ENCODE results near the gene CS.
"Not testable (repeated sequence)": the region's sequence is repeated elsewhere in the genome, so short reads cannot be mapped to it uniquely, and the experiment has no call there.

Gene CS

DNA sequence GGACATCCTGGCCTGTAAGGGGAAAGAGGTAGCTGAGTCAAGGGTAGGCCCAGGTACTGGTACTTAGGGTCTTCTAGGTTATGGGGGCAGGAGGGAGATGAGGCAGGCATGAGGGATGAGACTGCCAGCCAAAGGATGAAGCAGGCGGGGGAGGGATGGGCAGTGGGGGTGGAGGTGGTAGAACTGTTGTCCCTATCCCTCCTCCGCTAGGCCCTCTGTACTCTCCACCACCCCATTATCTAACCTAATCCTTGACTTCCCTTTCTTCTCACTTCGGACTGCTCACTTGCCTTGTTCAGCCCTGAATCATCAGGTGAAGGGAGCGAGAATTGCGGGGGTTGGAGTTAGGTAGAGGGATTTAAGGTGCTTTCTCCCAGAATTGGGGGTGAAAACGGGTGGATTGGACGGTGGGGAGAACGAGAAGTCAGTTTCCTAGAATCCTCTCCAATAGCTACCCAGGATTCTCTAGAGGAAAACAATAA, 33.1 kb upstream of the CS start:
- Mint-ChIP-seq H3K4me3 (peak overlapping the region; percentile 96), H3K36me3 (peaks cover 3 to 9% of the 10 kb centered on the region in 2 donors), H3K27me3 (no peaks in the 10 kb centered on the region), H3K9me3 (no peaks in the 10 kb centered on the region), H3K4me1 (peaks cover 22 to 49% of the 10 kb centered on the region in 2 donors), H3K27ac (peak overlapping the region; percentile 100)
- ATAC-seq (replicated peaks), result peak; percentile 22 to 26
- no peak for DNase-seq

DNA sequence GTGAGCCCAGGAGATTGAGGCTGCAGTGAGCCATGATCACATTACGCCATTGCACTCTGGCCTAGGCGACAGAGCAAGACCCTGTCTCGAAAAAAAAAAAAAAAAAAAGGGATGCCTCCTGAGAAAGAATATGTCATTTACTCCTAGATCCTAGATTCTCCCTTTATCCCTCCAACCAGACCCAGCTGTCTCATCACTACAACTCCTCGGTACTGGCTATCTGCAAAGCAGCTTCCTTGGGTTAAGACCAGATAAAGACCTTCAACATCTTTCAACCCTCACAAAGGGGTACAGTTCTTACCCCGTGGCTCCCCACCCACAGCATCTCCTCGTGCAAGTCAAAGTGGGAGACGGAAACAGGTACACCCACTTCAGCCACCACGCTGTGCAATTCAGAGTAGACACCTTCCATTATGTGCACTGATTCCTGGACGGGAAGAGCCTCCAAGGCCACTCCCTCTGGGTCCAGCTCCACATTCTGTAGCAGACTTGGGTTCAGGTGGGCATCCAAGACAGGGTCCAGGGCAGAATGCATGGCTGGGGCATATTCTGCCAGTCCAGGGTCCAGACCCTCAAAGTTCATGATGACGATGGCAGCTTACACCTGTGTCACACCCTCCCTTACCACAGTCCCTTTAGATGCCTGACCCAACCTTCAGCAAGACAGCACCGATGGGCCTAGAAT, 32.5 kb upstream of the CS start:
- DNase-seq (no peak), ATAC-seq (replicated peaks) (no peak)
- Mint-ChIP-seq H3K27ac (peak overlapping the region; percentile 100), H3K9me3 (no peaks in the 10 kb centered on the region), H3K4me1 (peaks cover 18 to 43% of the 10 kb centered on the region in 2 donors), H3K27me3 (no peaks in the 10 kb centered on the region), H3K36me3 (peaks cover 8 to 12% of the 10 kb centered on the region in 2 donors), H3K4me3 (peak overlapping the region; percentile 96)

DNA sequence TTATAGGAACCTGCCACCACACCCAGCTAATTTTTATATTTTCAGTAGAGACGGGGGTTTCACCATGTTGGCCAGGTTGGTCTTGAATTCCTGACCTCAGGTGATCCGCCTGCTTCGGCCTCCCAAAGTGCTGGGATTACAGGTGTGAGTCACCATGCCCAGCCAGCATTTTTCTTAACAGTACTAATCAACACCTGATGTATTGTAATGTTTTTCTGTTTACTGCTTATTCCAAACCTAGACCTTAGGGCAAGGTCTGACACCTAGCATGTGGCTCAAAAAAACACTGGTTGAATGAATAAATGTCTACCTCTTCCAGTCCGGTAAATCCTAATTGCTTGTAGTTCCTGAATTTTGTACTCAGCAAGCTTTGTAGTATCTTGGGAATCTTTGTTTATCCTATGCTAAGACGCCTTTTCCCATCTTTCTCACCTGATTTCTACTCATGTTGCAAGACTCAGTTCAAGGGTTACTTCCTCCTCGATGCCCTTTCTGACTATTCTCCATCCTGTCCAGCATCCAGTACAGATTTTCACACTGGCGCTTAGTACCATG, 30.9 kb upstream of the CS start:
- Mint-ChIP-seq H3K4me3 (no peak overlapping the region), H3K4me1 (peaks cover 17 to 36% of the 10 kb centered on the region in 2 donors), H3K9me3 (no peaks in the 10 kb centered on the region), H3K27ac (no peak overlapping the region), H3K27me3 (no peaks in the 10 kb centered on the region), H3K36me3 (peaks cover 20 to 25% of the 10 kb centered on the region in 2 donors)
- ATAC-seq (replicated peaks), result no peak
- no peak for DNase-seq

DNA sequence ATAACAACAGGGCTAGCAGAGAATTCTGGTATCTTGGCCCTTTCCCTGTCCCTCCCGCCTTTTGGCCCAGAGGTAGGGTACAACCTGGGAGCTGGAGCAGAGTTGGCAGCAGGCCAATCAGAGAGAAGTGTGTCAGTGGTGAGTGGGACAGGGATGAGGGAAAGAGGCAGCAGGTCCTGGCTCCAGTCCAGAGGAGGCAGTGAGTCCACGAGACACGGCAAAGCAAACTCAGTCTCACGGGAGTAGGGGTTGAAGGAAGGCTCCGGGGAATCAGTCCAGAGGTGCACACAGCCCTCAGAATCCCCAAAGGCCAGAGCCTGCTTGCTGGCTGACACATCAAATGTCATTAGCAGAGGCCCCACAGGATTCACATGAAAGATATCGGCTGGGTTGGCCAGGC, 26.4 kb upstream of the CS start:
- H3K9me3 Mint-ChIP-seq, result no peaks in the 10 kb centered on the region
- H3K27ac Mint-ChIP-seq, result peak overlapping the region; percentile 81
- H3K4me1 Mint-ChIP-seq, result peaks cover 10 to 12% of the 10 kb centered on the region in 2 donors
- ATAC-seq (replicated peaks) (peak; percentile 7 to 25), DNase-seq (no peak)
- no peaks in the 10 kb centered on the region for H3K27me3 Mint-ChIP-seq
- peaks cover 41 to 47% of the 10 kb centered on the region in 2 donors for H3K36me3 Mint-ChIP-seq
- no peak overlapping the region for H3K4me3 Mint-ChIP-seq

DNA sequence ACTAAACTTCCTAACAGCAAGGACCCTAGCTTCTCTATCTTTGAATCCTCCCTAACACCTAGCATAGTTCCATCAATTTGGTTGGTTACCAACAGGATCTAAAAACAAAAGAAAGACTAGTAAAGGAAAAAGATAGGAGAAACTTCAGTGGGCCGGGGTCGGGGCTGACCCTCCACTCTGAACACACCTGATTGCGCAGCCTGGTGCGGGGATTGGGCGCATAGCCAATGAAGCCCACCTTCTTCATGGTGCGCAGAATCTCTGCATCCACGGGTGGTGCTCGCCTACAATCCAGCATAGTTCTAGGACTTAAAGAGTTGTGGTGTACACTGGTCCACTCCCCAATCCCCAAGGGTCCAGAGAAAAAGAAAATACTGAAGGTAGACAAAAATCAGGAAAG, 26.0 kb upstream of the CS start:
- Mint-ChIP-seq H3K4me3 (no peak overlapping the region), H3K36me3 (peaks cover 38 to 44% of the 10 kb centered on the region in 2 donors), H3K27ac (peak overlapping the region; percentile 81), H3K4me1 (peaks cover 7 to 8% of the 10 kb centered on the region in 2 donors), H3K9me3 (no peaks in the 10 kb centered on the region), H3K27me3 (no peaks in the 10 kb centered on the region)
- no peak for ATAC-seq (replicated peaks)
- no peak for DNase-seq

DNA sequence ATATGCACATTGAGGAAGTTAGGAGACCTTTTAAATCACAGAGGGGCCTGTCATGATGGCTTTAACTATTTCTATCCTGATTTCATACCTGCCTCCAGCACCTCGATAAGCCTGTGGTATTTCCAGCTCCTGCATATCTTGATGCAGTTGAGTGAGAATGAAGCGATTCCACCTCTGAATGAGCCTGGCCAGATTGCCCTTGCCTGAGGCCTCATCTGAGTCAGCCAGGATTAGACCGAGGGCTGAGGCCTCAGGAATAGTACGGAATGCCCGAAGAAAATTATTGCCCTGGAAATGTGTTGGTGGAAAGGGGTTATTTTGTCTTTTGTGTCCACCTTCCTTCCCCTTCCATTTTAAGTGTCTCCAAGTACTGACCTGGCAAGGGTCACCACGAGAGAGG, 24.1 kb upstream of the CS start:
- no peak overlapping the region for H3K4me3 Mint-ChIP-seq
- no peaks in the 10 kb centered on the region for H3K9me3 Mint-ChIP-seq
- no peak for DNase-seq
- no peak overlapping the region for H3K27ac Mint-ChIP-seq
- H3K36me3 Mint-ChIP-seq, result peaks cover 43 to 51% of the 10 kb centered on the region in 2 donors
- H3K27me3 Mint-ChIP-seq, result no peaks in the 10 kb centered on the region
- ATAC-seq (replicated peaks), result no peak
- peaks cover 5 to 6% of the 10 kb centered on the region in 2 donors for H3K4me1 Mint-ChIP-seq

DNA sequence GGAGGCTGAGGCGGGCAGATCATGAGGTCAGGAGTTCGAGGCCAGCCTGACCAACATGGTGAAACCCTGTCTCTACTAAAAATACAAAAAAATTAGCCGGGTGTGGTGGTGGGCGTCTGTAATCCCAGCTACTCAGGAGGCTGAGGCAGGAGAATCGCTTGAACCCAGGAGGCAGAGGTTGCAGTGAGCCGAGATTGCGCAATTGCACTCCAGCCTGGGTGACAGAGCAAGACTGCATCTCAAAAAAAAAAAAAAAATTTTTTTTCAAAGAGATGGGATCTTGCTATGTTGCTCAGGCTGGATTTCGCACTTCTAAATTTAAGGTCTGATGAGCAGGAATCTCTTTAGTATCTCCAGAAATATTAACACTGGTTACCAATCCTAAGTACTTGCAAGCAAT, 21.5 kb upstream of the CS start:
- not testable (repeated sequence) for DNase-seq; H3K4me1 Mint-ChIP-seq; H3K27me3 Mint-ChIP-seq; H3K27ac Mint-ChIP-seq; ATAC-seq (replicated peaks); H3K4me3 Mint-ChIP-seq; H3K9me3 Mint-ChIP-seq
- H3K36me3 Mint-ChIP-seq, result peaks cover 35 to 40% of the 10 kb centered on the region in 2 donors

DNA sequence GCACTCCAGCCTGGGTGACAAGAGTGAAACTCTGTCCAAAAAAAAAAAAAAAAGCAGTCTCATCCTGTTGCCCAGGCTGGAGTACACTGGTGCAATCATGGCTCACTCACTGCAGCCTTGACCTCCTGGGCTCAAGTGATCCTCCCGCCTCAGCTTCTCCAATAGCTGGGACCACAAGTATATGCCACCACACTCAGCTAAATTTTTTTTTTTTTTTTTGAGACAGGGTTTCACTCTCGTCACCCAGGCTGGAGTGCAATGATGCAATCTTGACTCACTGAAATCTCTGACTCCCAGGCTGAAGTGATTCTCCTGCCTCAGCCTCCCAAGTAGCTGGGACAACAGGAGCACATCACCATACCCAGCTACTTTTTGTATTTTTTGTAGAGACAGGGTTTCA, 20.9 kb upstream of the CS start:
- DNase-seq (no peak), ATAC-seq (replicated peaks) (no peak)
- Mint-ChIP-seq H3K9me3 (no peaks in the 10 kb centered on the region), H3K27ac (no peak overlapping the region), H3K27me3 (no peaks in the 10 kb centered on the region), H3K4me1 (peaks cover 3 to 4% of the 10 kb centered on the region in 2 donors), H3K4me3 (no peak overlapping the region), H3K36me3 (peaks cover 31 to 35% of the 10 kb centered on the region in 2 donors)

DNA sequence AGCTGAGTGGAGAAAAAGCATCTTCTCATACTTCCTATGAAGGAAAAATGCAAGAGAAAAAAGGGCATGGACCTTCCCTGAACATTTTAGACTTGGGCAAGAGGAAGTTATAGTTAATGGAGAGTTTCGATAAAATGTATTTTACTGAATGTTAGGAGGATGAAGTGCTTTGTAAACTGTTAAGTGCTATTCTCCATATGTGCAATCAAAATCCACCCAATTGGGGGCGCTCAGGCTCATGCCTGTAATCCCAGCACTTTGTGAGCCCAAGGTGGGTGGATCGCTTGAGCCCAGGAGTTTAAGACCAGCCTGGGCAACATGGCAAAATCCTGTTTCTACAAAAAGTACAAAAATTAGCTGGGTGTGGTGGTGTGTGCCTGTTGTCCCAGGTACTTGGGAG, 17.5 kb upstream of the CS start:
- Mint-ChIP-seq H3K4me3 (no peak overlapping the region), H3K9me3 (no peaks in the 10 kb centered on the region), H3K27ac (no peak overlapping the region), H3K4me1 (peaks cover 6 to 25% of the 10 kb centered on the region in 2 donors), H3K27me3 (no peaks in the 10 kb centered on the region), H3K36me3 (peaks cover 15 to 16% of the 10 kb centered on the region in 2 donors)
- DNase-seq, result no peak
- ATAC-seq (replicated peaks), result no peak

DNA sequence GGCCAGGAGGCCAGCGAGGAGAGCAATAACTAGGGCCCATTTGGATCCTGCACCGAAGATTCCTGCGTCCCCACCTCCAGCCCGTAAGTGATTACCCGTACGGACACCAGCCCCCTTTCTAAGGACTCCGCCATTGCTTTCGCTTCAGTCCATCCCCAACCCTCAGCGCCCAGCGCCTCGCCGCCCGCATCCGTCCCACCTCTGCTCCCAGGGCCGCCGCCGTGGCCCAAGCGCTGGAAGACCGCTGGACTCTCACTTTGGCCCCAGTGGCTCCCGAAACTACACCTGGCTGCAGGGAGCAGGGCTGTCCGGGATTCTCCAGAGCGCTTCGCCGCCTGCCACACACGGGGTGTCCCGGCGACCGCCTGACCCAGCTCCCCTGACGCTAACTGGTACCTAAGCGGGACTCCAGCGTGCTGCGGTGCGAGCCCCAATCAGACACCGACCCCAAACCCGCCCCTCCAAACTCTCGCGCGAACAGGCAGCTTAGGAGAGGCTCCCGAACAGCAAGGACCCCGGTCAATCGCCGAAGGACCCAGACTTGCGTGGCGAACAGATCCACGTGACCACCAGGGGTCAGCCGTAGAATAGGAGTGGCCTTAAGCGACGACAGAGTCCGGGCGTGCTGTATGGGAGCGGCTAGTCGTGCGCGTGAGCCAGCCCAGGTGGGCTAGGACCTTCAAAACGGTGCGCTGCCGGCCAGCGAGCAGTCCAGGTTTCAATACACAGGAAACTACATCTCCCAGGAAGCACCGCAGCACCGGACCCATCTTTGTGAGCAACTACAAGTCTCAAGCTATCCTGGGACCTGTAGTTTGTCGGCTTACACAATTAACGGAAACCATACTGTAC, 15.7 kb upstream of the CS start, which contains the start of gene CNPY2:
Gene CNPY2 (minus strand): TSS at position 367 of the 852 bp plus-strand sequence. CDS start 771 bp downstream, outside the sequence.
- ATAC-seq (replicated peaks) (peak; percentile 91 to 92), DNase-seq (peak; percentile 96)
- peak within 1 kb of the TSS; percentile 99 to 100 for H3K4me3 Mint-ChIP-seq
- H3K27ac Mint-ChIP-seq, result peak within 1 kb of the TSS; percentile 100
- H3K27me3 Mint-ChIP-seq, result no peaks in the 10 kb centered on the region
- peaks cover 6 to 25% of the 10 kb centered on the region in 2 donors for H3K4me1 Mint-ChIP-seq
- no peaks in the 10 kb centered on the region for H3K9me3 Mint-ChIP-seq
- peaks cover 20 to 22% of the 10 kb centered on the region in 2 donors for H3K36me3 Mint-ChIP-seq

DNA sequence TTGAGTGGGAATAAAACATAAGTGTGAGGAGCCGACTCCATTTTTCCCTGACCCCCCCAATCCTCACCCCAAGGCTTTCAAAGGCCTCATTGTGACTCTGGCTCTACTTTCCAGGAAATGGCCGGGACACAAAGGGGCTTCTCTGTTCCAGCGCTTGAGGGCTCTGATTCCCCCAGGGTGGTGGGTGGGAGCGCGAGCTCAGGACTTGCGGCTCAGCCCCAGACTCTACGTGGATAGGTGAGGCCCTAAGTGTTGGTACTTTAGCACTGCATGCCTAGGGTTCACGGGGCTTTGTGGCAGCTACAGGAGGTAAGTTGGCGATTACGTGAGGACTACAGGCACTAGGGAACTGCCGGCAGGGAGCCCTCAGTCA, 15.1 kb upstream of the CS start:
- Mint-ChIP-seq H3K9me3 (no peaks in the 10 kb centered on the region), H3K4me3 (peak overlapping the region; percentile 99 to 100), H3K27ac (peak overlapping the region; percentile 100), H3K27me3 (no peaks in the 10 kb centered on the region), H3K4me1 (peaks cover 6 to 25% of the 10 kb centered on the region in 2 donors), H3K36me3 (peaks cover 20 to 26% of the 10 kb centered on the region in 2 donors)
- ATAC-seq (replicated peaks) (peak; percentile 1 to 5), DNase-seq (no peak)

DNA sequence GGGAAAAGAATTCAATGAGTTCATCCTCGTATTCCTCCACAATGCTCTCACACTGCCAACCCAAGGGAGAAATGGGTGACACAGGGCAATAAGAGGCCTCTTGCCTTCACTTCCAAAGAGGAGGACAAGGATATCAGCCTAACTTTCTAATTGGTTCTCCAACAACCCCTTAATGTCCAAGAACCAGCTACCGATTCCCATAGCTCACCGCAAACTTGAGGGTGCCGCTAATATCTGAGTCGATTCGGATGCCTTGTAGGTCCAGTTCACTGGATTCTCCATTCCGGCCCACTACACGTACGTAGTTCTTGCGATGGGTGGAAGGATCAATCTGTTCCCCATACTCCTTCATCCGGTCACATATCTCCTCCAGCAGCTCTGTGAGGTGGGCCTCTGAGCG, 10.9 kb upstream of the CS start:
- no peak overlapping the region for H3K4me3 Mint-ChIP-seq
- DNase-seq (no peak), ATAC-seq (replicated peaks) (no peak)
- H3K27ac Mint-ChIP-seq, result peak overlapping the region; percentile 47
- H3K9me3 Mint-ChIP-seq, result no peaks in the 10 kb centered on the region
- peaks cover 2 to 21% of the 10 kb centered on the region in 2 donors for H3K4me1 Mint-ChIP-seq
- peaks cover 15 to 24% of the 10 kb centered on the region in 2 donors for H3K36me3 Mint-ChIP-seq
- H3K27me3 Mint-ChIP-seq, result no peaks in the 10 kb centered on the region

DNA sequence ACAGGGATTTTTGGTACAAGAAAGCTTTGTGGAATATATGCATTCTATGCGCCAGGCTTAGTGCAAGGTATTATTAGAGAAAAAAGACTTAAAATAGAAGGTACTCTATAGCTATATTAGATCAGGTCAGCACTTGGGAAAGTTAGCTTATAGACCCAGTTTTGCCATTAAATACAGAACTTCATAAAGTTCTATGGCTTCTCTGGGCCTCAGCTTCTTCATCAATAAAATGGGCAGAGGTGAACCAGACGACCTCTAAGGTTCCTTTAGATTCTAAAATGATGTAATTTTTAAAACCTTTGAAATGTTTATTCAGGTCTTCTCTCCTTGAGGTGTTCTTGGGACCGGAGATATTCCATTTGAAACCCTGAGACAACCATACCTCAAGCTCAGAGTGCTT, 8.6 kb upstream of the CS start:
- no peak for ATAC-seq (replicated peaks)
- no peaks in the 10 kb centered on the region for H3K4me1 Mint-ChIP-seq
- DNase-seq, result no peak
- H3K36me3 Mint-ChIP-seq, result peaks cover 19 to 26% of the 10 kb centered on the region in 2 donors
- no peaks in the 10 kb centered on the region for H3K27me3 Mint-ChIP-seq
- H3K27ac Mint-ChIP-seq, result no peak overlapping the region
- no peaks in the 10 kb centered on the region for H3K9me3 Mint-ChIP-seq
- H3K4me3 Mint-ChIP-seq, result no peak overlapping the region

DNA sequence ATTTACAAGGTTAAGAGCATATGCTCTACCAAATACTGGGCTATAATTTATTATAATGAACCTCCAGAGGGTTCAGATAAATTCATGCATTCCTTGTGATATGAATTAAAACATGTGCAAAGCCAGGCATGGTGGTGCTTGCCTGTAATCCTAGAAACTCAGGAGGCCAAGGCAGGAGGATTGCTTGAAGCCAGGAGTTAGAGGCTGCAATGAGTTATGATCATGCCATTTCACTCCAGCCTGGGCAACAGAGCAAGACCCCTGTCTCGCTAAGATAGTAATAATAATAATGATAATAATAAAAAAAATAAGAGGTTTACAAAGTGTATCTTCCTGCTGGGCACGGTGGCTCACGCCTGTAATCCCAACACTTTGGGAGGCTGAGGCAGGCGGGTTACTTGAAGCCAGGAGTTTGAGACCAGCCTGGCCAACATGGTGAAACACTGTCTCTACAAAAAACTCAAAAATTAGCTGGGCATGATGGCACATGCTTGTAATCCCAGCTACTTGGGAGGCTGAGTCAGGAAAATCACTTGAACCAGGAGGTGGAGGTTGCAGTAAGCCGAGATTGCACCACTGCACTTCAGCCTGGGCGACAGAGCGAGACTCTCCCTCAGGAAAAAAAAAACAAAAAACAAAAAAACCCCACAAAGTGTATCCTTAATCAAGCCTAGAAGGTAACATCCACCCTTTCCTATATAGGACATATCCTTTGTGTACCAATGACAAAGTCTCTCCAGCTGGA, 7.3 kb upstream of the CS start:
- Mint-ChIP-seq H3K27ac (no peak overlapping the region), H3K9me3 (no peaks in the 10 kb centered on the region), H3K36me3 (peaks cover 19 to 26% of the 10 kb centered on the region in 2 donors), H3K27me3 (no peaks in the 10 kb centered on the region), H3K4me3 (no peak overlapping the region), H3K4me1 (peaks cover 0 to 1% of the 10 kb centered on the region in 2 donors)
- DNase-seq (no peak), ATAC-seq (replicated peaks) (no peak)

Data from stimulated activated naive B cell treated with anti-CD40 and anti-IgM and Interleukin-4, amounts not matched to agents 10 μg/mL and 1 μg/mL and 100 μg/mL, for 72 hours (primary cell).